Measurements from ENCODE around the gene ABL1. TPM values are rescaled to one million over a fixed set of nuclear protein-coding genes. Genes with fewer than 3 reads are reported as not detected.

The ABL1 gene
- total and polyA plus RNA-seq, 10 donors, result 9.7 to 76.7 (median 42.2) TPM

DNA sequence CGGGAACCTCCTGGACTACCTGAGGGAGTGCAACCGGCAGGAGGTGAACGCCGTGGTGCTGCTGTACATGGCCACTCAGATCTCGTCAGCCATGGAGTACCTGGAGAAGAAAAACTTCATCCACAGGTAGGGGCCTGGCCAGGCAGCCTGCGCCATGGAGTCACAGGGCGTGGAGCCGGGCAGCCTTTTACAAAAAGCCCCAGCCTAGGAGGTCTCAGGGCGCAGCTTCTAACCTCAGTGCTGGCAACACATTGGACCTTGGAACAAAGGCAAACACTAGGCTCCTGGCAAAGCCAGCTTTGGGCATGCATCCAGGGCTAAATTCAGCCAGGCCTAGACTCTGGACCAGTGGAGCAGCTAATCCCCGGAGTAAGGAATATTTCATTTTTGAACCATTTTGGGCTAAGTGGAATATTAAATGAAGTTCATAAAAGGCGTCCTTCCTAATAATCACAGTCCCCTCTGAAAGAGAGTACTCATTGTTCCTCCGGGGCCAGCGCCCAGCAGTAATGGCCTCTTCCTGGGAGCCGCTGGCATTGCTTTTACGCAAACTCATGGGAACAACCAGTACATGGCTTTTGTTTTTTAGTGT is 38.0 kb downstream of the ABL1 start:
- Histone ChIP-seq H3K4me1 (peaks cover 0 to 22% (median 8%) of the 10 kb centered on the region in 6 donors), H3K9me3 (no peaks in the 10 kb centered on the region), H3K36me3 (peaks cover 6 to 89% (median 57%) of the 10 kb centered on the region in 6 donors), H3K27me3 (replicated peaks in 1 of 7) (no peaks in the 10 kb centered on the region), H3K27ac (no peak overlapping the region), H3K4me3 (no peak overlapping the region)
- WGBS, 5 donors, result 90 to 95% (median 93%) methylated on average over 12 to 15 of the region's 15 CpGs
- TF ChIP-seq POLR2A (IDR thresholded peaks at IDR 0.05) (no peak), POLR2AphosphoS5 (IDR thresholded peaks at IDR 0.05) (no peak)
- TF ChIP-seq, protein P1, sequence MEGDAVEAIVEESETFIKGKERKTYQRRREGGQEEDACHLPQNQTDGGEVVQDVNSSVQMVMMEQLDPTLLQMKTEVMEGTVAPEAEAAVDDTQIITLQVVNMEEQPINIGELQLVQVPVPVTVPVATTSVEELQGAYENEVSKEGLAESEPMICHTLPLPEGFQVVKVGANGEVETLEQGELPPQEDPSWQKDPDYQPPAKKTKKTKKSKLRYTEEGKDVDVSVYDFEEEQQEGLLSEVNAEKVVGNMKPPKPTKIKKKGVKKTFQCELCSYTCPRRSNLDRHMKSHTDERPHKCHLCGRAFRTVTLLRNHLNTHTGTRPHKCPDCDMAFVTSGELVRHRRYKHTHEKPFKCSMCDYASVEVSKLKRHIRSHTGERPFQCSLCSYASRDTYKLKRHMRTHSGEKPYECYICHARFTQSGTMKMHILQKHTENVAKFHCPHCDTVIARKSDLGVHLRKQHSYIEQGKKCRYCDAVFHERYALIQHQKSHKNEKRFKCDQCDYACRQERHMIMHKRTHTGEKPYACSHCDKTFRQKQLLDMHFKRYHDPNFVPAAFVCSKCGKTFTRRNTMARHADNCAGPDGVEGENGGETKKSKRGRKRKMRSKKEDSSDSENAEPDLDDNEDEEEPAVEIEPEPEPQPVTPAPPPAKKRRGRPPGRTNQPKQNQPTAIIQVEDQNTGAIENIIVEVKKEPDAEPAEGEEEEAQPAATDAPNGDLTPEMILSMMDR (IDR thresholded peaks at IDR 0.05 in 8 of 11, conservative IDR thresholded peaks at IDR 0.05 in 3 of 11), result no peak
- DNase-seq, result peak; percentile 18
- intact Hi-C loops (cut with DNase I; ENCODE audit: low total_unique reads), result no loop called here

DNA sequence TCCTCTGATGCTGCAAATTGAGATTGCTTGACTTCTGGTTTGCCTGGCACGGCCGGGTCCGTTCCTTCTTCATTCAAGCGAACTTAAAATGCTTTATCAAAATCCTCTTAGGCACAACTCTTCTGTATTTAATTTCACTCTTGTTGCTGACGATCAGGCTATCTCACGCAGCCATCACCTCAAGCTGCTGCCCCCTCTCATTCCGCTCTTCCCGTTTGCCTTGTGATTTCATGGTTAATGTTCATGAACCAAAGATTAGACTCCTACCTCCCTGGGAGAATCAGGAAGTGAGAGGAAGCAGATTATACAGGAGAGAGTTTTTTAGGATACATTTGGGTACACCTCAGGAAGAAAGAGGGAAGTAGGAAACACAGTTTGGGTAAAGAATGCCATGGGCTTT is 38.9 kb downstream of the ABL1 start:
- intact Hi-C loops (cut with DNase I; ENCODE audit: low total_unique reads), result no loop called here
- Histone ChIP-seq H3K4me3 (no peak overlapping the region), H3K9me3 (no peaks in the 10 kb centered on the region), H3K4me1 (peaks cover 0 to 22% (median 8%) of the 10 kb centered on the region in 6 donors), H3K27ac (no peak overlapping the region), H3K36me3 (peaks cover 6 to 95% (median 67%) of the 10 kb centered on the region in 6 donors), H3K27me3 (replicated peaks in 1 of 7) (no peaks in the 10 kb centered on the region)
- TF ChIP-seq POLR2AphosphoS5 (IDR thresholded peaks at IDR 0.05) (no peak), POLR2A (IDR thresholded peaks at IDR 0.05) (no peak)
- TF ChIP-seq, protein P1 (IDR thresholded peaks at IDR 0.05 in 8 of 11, conservative IDR thresholded peaks at IDR 0.05 in 3 of 11), result no peak
- DNase-seq, result no peak
- 90 to 96% (median 93%) methylated on average over 8 of the region's 8 CpGs for WGBS, 5 donors

DNA sequence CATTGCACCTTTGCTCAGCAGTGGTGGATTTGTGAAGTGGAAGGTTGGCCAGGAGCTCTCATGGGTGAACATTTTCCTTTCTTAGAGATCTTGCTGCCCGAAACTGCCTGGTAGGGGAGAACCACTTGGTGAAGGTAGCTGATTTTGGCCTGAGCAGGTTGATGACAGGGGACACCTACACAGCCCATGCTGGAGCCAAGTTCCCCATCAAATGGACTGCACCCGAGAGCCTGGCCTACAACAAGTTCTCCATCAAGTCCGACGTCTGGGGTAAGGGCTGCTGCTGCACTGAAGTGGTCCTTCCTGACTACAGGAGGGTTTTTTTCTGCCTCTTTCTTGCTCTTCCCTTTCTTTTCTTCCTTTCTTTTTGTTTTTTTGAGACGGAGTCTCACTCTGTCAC is 39.7 kb downstream of the ABL1 start:
- H3K9me3 ChIP-seq, result no peaks in the 10 kb centered on the region
- intact Hi-C loops (cut with DNase I; ENCODE audit: low total_unique reads), result no loop called here
- no peaks in the 10 kb centered on the region for H3K27me3 ChIP-seq (replicated peaks in 1 of 7)
- 87 to 98% (median 95%) methylated on average over 5 of the region's 5 CpGs for WGBS, 5 donors
- no peak for DNase-seq
- peaks cover 6 to 95% (median 75%) of the 10 kb centered on the region in 6 donors for H3K36me3 ChIP-seq
- H3K4me1 ChIP-seq, result peaks cover 0 to 18% (median 8%) of the 10 kb centered on the region in 6 donors
- no peak for TF ChIP-seq POLR2A (IDR thresholded peaks at IDR 0.05)
- TF ChIP-seq, protein P1 (IDR thresholded peaks at IDR 0.05 in 8 of 11, conservative IDR thresholded peaks at IDR 0.05 in 3 of 11), result no peak
- TF ChIP-seq POLR2AphosphoS5 (IDR thresholded peaks at IDR 0.05), result no peak
- no peak overlapping the region for H3K4me3 ChIP-seq
- no peak overlapping the region for H3K27ac ChIP-seq

DNA sequence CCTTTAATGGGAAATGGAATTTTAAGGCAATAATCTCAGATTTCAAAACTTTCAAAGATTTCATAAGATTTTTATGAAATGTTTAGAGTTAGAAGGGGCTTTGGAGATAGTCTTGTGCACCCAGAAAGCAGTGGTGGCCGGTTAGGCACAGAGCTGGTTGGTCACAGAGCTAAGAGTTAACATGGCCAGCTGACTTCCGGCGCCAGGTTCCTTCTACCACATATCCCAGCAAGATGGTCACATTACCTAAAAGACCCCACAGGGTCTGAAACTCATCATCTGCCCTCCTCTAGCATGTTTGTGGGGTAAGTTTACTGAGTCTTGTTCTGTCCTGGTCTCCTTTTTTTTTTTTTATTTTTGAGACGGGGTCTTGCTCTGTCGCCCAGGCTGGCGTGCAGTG is 42.2 kb downstream of the ABL1 start:
- Histone ChIP-seq H3K27me3 (replicated peaks in 1 of 7) (no peaks in the 10 kb centered on the region), H3K36me3 (peaks cover 11 to 100% (median 89%) of the 10 kb centered on the region in 6 donors), H3K27ac (no peak overlapping the region), H3K4me1 (no peaks in the 10 kb centered on the region), H3K4me3 (no peak overlapping the region), H3K9me3 (no peaks in the 10 kb centered on the region)
- DNase-seq, result no peak
- TF ChIP-seq POLR2A (IDR thresholded peaks at IDR 0.05) (no peak), POLR2AphosphoS5 (IDR thresholded peaks at IDR 0.05) (no peak)
- TF ChIP-seq, protein P1 (IDR thresholded peaks at IDR 0.05 in 8 of 11, conservative IDR thresholded peaks at IDR 0.05 in 3 of 11), result no peak
- intact Hi-C loops (cut with DNase I; ENCODE audit: low total_unique reads), result no loop called here
- 92 to 99% (median 97%) methylated on average over 6 of the region's 6 CpGs for WGBS, 5 donors
